HG02973 (cell line): ENCODE results near the gene BORA.
"Not testable (repeated sequence)": the region's sequence is repeated elsewhere in the genome, so short reads cannot be mapped to it uniquely, and the experiment has no call there.

Experiments
- ATAC-seq: cut with Tn5 transposase; IDR thresholded peaks from one replicate; pipeline ENCODE4 v1.9.1; 2021; ENCODE audit warnings: moderate library complexity; ENCODE audit not compliant: unreplicated experiment

Gene BORA

DNA sequence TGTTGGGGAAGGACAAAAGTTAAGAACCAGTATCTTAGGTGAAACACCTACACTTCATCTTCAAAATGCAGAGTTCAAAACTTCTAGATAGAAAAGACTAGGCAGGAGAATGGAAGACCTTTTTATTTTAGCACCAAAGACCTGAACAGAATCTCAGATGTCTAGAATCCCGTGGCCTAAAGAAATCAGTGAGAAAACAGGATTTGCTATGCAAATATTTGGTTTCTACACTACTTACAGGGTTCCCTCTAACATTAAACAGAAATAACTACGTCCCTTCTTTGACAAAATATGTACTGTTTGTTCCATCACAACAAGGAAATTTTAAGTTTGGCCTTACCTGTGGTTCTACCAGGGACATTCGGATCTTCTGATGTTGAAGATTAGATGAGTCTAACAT, 32.5 kb downstream of the BORA start:
- ATAC-seq: no peak

DNA sequence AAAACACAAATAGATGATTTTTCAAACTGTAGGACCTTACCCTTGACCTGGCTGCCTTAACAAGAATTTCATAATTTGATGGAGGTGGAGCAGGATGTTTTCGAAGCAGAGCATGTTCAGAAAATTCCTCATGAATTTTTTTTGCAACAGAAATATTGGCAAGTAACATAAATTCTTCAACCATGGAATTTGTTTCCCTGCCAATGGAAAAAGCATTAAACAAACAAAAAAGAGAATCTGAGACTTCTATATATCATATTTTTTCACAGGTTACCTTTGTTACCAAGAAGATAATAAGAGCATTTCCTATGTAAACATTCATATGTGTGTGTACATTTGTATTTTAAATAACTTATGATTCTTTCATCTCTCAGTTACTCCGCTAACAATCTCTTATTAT, 35.7 kb downstream of the BORA start:
- ATAC-seq: no peak

DNA sequence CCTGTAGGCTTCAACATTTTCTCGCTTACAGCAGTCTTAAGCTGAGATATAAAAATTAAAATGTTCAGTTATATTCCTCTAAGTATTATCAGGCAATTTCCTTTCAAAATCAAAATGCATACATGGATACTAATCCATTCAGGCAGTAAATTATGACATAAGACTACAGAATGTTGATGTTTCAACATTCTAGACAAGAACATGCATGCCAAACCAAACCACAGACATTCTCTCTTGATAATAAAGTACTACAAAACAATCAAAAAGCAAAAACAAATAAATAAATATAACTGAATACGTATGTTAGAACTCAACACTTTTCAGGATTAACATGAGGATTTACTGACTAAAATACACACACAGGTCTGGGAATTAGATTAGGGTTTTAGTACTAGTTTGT, 46.3 kb downstream of the BORA start:
- ATAC-seq: no peak

DNA sequence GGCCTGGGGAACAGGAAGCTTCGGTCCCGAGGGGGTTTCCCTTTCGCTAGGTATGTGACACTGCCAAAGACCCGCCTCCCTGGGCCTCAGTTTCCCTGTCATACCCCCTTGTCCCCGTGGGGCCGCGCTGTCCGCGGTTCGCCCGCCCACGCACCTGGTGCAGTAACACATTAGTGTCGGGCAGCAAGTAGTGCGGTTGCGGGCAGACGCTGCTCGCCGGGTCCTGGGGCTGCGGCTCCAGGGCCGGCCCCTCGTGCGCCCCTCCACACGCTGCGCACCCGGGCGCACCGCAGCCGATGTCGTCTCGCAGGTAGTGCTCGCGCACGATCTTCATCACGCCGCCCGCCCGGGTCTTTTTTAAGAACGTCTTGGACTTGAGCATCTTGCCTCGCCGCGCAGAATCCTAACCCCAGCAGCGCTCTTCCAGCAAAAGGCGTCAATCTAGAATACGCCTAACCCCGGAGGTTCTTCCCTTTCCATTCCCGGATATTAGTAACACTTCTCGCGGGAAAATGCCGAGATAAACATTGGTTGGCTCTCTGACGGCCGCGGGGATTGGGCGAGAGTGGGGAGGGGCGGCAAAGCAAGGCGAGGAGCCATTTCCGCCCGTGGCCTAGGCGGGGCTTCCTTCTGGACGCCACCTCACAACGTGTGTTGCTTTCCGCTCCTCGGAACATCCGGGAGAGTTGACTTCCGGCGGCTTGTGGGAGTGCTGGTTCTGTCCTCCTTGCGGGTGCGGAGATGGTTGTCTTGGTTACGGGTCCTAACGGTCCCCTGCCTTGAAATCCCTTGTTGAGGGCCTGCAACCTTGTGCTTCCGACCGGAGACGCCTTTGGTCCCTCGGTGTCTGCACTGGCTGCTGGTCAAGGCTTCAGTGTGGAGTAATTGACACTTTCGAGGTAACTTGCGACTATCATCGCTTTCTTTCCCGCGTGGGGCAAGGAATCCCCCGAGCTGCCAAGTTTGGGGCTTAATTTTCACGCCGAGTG, 54.0 kb downstream of the BORA start, which contains the start of the genes DIS3 and PIBF1:
Gene DIS3, minus strand, starts transcription at position 450 of the 989 bp plus-strand sequence. Its CDS starts 68 bp downstream, at position 382.
Gene PIBF1, plus strand, starts transcription at position 683 of the 989 bp plus-strand sequence. CDS start 1,337 bp downstream, outside the sequence.
- peak; percentile 97 for ATAC-seq

DNA sequence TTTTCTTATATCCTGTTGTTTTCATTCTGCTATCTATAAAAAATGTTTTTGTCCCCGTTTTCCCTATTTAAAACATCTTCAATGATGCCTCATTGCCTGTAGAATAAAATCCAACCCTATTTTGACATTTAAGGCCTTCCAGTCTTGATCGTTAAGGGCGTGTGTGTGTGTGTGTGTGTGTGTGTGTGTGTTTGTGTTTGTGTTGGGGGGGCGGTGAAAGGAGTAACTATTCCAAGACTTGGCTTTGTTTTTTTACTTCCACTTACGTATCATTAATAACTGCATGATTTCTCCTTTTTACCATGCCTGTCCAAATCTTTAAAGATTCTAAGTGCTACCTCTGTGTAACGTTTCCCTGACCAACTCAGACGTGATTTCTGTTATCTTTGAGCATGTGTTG, 55.0 kb downstream of the BORA start:
- no peak for ATAC-seq

GRCh38 chr13:72784679-72785078, 57.0 kb downstream of the BORA start:
- not testable (repeated sequence) for ATAC-seq

DNA sequence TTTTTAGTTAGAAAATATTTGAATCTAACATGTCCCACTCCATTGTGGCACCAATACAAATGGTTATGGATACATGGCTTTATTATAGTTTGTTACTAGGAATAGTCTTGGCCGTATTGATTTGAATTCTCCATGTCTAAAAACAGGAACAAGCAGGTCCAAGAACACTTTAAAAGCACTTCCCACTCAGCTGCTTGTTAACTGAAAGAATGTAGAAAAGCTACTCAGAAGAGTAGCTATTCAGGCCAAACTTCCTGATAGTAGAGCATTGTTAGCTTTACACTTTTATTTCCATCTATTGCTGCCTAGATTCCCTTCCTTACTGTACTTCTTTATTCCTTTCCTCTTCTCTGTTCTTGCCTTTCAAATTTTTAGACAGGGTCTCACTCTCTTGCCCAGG, 61.1 kb downstream of the BORA start:
- ATAC-seq: no peak

DNA sequence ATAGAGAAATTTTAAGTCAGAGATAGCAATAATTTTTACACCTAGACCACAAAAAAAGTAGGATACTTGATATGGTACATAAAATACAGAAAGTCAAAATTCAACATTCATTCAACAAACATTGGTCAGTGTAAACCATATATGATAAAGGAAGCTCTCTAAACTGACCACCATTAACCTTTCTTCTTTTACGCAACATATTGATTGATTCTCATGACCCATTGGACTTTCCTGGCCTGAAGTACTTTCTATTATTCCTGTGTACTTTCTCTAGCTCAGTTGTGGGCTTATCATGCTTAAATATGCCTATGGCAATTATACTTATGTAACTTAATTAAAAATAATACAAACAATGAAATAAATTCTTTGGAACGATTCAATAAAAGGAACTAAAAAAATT, 64.9 kb downstream of the BORA start:
- ATAC-seq: no peak

DNA sequence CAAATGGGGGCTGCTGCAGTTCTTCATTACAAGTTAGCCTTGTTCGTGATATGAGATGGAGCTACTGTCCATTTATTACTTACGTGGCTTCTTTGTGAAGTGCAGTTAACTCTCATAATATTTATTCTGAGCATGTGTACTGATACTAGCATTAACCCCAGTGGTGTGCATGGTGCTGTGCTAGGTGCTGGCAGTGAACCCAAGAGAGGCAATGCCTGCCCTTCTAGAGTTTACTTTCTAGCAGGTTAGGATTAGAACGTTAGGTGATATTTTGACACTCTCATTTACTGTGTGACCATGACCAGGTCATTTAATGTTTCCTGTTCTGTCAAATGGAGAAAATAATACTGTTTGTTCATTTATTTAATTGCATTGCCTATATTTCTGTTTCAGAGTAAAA, 71.1 kb downstream of the BORA start:
- no peak for ATAC-seq

DNA sequence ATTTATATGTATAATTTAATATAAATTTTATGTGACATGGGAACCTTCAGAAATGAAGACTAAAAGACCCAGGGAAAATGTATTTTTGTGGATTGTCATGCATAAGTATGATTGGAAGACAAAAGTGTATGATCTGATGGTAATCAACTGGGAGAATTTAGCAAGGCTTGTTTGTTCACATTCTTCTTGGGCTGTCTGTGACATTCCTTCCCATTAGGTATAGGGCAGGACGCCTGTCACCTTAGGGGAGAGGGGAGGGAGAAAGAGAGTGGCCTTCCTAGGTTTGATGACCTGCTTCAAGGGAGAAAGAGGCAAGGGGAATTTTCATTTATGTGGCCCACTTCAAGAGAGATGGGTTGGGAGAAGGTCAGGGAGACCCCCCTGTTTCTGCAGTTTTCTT, 76.6 kb downstream of the BORA start:
- no peak for ATAC-seq
